Regular cardiac myocyte (primary cell): Measurements from ENCODE around the gene SNX14. TPM values are rescaled to one million over a fixed set of nuclear protein-coding genes. Genes with fewer than 3 reads are reported as not detected.

Source experiments
- total RNA-seq: library from RNA; depleted of rRNA; stranded (reverse); fragments of >200 nt; gene quantifications from 2 replicates; pipeline ENCODE4 v1.2.3, GENCODE V29; 2014

Gene SNX14
- total RNA-seq = 99.3 and 151 TPM in 2 replicates

DNA sequence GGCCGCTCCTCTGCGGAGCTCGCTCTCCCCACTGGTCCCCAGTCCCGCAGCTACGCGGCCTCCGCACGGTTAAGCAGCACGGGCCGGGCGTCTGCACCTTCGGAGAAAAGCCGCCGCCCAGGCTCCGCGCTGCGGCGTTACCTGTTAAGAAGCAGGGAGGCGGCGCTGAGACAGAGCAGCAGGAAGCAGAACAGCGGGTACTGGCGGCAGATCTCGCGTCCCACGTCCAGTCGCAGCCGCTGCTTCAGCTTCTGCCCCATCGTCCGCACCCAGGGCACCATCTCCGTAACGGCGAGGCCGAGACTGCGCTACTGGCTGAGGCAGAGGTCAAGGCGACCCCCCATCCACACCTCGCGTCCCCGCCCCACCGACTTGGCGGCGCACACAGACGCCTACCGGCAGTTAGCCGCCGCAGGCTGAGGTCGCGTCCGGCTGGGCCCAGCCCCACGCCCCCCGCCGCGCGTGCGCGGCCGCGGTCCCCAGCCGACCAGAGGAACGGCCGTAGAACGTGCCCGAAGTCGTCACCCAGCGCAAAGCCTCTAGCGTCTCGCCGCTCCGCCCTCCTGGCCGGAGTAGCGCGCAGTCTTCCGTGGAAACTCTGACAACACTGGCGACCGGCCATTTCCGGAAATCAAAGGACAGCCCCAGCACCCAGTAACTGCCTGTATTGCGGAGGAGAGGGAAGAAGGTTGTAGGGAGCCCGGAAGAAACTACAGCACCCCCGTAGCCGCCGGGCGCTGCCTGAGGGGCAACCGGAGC, at the start of gene SNX14:
TSS of gene SNX14 (minus strand) at position 421 of the 759 bp plus-strand sequence. CDS start at position 281, 140 bp downstream.

DNA sequence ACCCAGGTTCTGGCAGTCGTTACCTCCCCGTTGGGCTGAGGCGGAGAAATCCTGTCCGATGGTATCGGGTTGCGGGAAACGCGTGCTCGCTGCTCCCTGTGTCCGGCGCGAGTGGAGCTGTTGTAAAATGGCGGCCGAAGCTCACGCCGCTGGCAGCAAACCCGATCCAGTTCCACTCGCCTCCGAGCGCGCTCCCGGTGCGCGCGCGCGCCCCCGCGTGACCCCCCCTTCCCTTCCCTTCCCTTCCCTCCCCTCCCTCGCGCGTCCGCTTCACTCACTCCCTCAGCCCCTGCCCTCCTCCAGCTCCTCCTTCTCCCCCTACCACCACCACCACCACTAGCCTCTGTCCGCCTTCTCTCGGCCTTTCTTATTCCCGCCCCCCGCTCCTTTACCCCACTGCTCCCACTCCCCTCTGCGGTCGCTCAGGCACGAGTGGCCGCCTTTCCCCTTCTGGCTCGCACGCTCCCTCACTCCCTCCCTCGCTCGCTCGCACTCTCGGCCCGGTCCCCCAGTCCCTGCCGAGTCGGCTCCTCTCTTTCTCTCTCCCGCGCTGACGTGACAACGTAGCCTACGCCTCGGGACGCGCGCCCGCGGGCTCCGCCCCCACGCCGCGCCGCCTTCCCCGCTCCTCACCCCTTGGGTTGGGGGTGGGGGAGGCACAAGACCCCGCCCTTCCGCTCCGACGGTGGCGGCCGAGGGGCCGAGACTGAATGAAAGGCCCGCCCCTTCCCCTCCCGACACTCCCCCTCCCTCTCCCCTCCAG, 49.3 kb upstream of the SNX14 start, which contains the start of gene SYNCRIP:
TSS of gene SYNCRIP (minus strand) at position 113 of the 763 bp plus-strand sequence. CDS start 1,447 bp downstream, outside the sequence.

Other genes with a start within 250 kb of the SNX14 start
- 306 and 439 TPM in 2 replicates for gene NT5E, start 143.8 kb downstream of the SNX14 start, total RNA-seq
- gene SYNCRIP, start 49.0 kb upstream of the SNX14 start, total RNA-seq = 42.8 and 91.6 TPM in 2 replicates